ENCODE data around the gene NAT8L. TPM values are rescaled to one million over a fixed set of nuclear protein-coding genes. Genes with fewer than 3 reads are reported as not detected.
A peak's percentile ranks its signal among the peaks of the same experiment; 100 is the strongest.

Gene NAT8L
- total and polyA plus RNA-seq, 2 of the 13 experiments (the other 11 are each of a cell fraction or from before 2014, with no cell fraction given) = 2.2 to 3.3 TPM

GRCh38 chr4:2047031-2047660 lies 12.0 kb upstream of the NAT8L start:
- Histone ChIP-seq H3K9ac (ENCODE audit: insufficient read depth, low read depth, low read length) (no peak overlapping the region), H3K9me3 (ENCODE audit: low read length) (no peaks in the 10 kb centered on the region), H3K4me2 (ENCODE audit: low read depth, low read length) (no peak overlapping the region), H3K27ac (ENCODE audit: extremely low read length, insufficient read depth, low read length) (no peak overlapping the region), H3K4me1 (ENCODE audit: insufficient read depth, low read length) (no peaks in the 10 kb centered on the region), H2AFZ (ENCODE audit: low read length) (no peak overlapping the region), H3K36me3 (replicated peaks in 1 of 2; ENCODE audit: control insufficient read depth in 1 of 2, insufficient read depth in 2 of 2, low read length in 2 of 2) (no peaks in the 10 kb centered on the region), H4K20me1 (ENCODE audit: insufficient read depth, low read length) (no peaks in the 10 kb centered on the region), H3K79me2 (ENCODE audit: insufficient read depth, low read length) (no peaks in the 10 kb centered on the region), H3K4me3 (replicated peaks in 1 of 3; ENCODE audit: insufficient read depth in 1 of 3, low read depth in 2 of 3, low read length in 3 of 3) (no peak overlapping the region), H3K27me3 (ENCODE audit: control insufficient read depth in 1 of 2, insufficient read depth in 2 of 2, low read length in 2 of 2) (peaks cover 3 to 21% of the 10 kb centered on the region in 2 experiments; a peak in 4 of 5 replicates)
- in situ Hi-C loops (cut with HindIII; ENCODE audit: extremely low pct_ligation_motif_present, low pct_unique_long_range_greater_than_20kb) (no loop called here), intact Hi-C loops (cut with micrococcal nuclease; ENCODE audit: unreplicated experiment) (no loop called here)
- no peak for DNase-seq (ENCODE audit: low spot score)
- TF ChIP-seq ZNF629 (CRISPR knock-in tag; conservative IDR thresholded peaks at IDR 0.05) (peak; percentile 71), ZNF281 (CRISPR knock-in tag; IDR thresholded peaks at IDR 0.05; ENCODE audit: borderline replicate concordance) (no peak), REPIN1 (CRISPR knock-in tag; IDR thresholded peaks at IDR 0.05; ENCODE audit: borderline replicate concordance, low read depth) (no peak)
- ChIA-PET CTCF (ENCODE audit: low intra/inter-chr PET ratio, low total read pairs) (no interaction called here), POLR2A (no interaction called here)
- BruUV-seq (replicated peaks) = no TSS peak
- no peak for FAIRE-seq
- no peak for ATAC-seq
- 74% methylated on average over 33 of the region's 57 CpGs for WGBS (ENCODE audit: low lambda C conversion rate)
